ENCODE data around the gene ASB13.

DNA sequence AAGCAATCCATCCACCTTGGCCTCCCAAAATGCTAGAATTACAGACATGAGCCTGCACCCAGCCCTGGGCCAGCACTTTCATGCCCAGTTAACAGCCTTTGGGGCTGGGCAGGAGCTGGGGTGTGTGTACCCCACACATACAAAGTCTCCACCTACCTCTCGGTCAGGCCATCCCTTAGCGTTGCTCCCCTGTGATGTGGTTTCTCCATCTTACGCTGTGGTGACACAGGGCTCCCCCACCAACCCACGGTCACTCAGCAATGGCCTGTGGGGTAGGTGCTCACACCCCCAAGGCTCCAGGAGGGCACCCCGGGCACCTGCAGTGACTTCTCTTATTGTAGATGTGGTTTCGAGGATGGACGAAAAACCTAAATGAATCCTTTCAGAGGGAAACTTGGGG, 58.8 kb downstream of the ASB13 start:
- TF ChIP-seq, protein P1, sequence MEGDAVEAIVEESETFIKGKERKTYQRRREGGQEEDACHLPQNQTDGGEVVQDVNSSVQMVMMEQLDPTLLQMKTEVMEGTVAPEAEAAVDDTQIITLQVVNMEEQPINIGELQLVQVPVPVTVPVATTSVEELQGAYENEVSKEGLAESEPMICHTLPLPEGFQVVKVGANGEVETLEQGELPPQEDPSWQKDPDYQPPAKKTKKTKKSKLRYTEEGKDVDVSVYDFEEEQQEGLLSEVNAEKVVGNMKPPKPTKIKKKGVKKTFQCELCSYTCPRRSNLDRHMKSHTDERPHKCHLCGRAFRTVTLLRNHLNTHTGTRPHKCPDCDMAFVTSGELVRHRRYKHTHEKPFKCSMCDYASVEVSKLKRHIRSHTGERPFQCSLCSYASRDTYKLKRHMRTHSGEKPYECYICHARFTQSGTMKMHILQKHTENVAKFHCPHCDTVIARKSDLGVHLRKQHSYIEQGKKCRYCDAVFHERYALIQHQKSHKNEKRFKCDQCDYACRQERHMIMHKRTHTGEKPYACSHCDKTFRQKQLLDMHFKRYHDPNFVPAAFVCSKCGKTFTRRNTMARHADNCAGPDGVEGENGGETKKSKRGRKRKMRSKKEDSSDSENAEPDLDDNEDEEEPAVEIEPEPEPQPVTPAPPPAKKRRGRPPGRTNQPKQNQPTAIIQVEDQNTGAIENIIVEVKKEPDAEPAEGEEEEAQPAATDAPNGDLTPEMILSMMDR (tag by site-specific recombination; IDR thresholded peaks at IDR 0.05): no peak
- TF ChIP-seq GLI4 (tag by site-specific recombination; IDR thresholded peaks at IDR 0.05) (no peak), YY1 (tag by site-specific recombination; IDR thresholded peaks at IDR 0.05) (no peak), ZNF138 (tag by site-specific recombination; IDR thresholded peaks at IDR 0.05; ENCODE audit: borderline replicate concordance) (no peak), BCL11A (tag by site-specific recombination; IDR thresholded peaks at IDR 0.05; ENCODE audit: low read depth) (no peak), ZNF239 (tag by site-specific recombination; IDR thresholded peaks at IDR 0.05) (no peak), ZNF677 (tag by site-specific recombination; IDR thresholded peaks at IDR 0.05) (no peak), ZEB2 (tag by site-specific recombination; IDR thresholded peaks at IDR 0.05) (no peak), ZNF610 (tag by site-specific recombination; IDR thresholded peaks at IDR 0.05; ENCODE audit: borderline replicate concordance) (no peak)
- TF ChIP-seq, protein P2, sequence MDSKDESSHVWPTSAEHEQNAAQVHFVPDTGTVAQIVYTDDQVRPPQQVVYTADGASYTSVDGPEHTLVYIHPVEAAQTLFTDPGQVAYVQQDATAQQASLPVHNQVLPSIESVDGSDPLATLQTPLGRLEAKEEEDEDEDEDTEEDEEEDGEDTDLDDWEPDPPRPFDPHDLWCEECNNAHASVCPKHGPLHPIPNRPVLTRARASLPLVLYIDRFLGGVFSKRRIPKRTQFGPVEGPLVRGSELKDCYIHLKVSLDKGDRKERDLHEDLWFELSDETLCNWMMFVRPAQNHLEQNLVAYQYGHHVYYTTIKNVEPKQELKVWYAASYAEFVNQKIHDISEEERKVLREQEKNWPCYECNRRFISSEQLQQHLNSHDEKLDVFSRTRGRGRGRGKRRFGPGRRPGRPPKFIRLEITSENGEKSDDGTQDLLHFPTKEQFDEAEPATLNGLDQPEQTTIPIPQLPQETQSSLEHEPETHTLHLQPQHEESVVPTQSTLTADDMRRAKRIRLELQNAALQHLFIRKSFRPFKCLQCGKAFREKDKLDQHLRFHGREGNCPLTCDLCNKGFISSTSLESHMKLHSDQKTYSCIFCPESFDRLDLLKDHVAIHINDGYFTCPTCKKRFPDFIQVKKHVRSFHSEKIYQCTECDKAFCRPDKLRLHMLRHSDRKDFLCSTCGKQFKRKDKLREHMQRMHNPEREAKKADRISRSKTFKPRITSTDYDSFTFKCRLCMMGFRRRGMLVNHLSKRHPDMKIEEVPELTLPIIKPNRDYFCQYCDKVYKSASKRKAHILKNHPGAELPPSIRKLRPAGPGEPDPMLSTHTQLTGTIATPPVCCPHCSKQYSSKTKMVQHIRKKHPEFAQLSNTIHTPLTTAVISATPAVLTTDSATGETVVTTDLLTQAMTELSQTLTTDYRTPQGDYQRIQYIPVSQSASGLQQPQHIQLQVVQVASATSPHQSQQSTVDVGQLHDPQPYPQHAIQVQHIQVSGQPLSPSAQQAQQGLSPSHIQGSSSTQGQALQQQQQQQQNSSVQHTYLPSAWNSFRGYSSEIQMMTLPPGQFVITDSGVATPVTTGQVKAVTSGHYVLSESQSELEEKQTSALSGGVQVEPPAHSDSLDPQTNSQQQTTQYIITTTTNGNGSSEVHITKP (tag by site-specific recombination; IDR thresholded peaks at IDR 0.05): no peak
- TF ChIP-seq, protein P3, sequence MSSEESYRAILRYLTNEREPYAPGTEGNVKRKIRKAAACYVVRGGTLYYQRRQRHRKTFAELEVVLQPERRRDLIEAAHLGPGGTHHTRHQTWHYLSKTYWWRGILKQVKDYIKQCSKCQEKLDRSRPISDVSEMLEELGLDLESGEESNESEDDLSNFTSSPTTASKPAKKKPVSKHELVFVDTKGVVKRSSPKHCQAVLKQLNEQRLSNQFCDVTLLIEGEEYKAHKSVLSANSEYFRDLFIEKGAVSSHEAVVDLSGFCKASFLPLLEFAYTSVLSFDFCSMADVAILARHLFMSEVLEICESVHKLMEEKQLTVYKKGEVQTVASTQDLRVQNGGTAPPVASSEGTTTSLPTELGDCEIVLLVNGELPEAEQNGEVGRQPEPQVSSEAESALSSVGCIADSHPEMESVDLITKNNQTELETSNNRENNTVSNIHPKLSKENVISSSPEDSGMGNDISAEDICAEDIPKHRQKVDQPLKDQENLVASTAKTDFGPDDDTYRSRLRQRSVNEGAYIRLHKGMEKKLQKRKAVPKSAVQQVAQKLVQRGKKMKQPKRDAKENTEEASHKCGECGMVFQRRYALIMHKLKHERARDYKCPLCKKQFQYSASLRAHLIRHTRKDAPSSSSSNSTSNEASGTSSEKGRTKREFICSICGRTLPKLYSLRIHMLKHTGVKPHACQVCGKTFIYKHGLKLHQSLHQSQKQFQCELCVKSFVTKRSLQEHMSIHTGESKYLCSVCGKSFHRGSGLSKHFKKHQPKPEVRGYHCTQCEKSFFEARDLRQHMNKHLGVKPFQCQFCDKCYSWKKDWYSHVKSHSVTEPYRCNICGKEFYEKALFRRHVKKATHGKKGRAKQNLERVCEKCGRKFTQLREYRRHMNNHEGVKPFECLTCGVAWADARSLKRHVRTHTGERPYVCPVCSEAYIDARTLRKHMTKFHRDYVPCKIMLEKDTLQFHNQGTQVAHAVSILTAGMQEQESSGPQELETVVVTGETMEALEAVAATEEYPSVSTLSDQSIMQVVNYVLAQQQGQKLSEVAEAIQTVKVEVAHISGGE (tag by site-specific recombination; conservative IDR thresholded peaks at IDR 0.05; ENCODE audit: low read depth): no peak
- TF ChIP-seq, protein P4, sequence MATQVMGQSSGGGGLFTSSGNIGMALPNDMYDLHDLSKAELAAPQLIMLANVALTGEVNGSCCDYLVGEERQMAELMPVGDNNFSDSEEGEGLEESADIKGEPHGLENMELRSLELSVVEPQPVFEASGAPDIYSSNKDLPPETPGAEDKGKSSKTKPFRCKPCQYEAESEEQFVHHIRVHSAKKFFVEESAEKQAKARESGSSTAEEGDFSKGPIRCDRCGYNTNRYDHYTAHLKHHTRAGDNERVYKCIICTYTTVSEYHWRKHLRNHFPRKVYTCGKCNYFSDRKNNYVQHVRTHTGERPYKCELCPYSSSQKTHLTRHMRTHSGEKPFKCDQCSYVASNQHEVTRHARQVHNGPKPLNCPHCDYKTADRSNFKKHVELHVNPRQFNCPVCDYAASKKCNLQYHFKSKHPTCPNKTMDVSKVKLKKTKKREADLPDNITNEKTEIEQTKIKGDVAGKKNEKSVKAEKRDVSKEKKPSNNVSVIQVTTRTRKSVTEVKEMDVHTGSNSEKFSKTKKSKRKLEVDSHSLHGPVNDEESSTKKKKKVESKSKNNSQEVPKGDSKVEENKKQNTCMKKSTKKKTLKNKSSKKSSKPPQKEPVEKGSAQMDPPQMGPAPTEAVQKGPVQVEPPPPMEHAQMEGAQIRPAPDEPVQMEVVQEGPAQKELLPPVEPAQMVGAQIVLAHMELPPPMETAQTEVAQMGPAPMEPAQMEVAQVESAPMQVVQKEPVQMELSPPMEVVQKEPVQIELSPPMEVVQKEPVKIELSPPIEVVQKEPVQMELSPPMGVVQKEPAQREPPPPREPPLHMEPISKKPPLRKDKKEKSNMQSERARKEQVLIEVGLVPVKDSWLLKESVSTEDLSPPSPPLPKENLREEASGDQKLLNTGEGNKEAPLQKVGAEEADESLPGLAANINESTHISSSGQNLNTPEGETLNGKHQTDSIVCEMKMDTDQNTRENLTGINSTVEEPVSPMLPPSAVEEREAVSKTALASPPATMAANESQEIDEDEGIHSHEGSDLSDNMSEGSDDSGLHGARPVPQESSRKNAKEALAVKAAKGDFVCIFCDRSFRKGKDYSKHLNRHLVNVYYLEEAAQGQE (tag by site-specific recombination; IDR thresholded peaks at IDR 0.05): no peak
- TF ChIP-seq, protein P5, sequence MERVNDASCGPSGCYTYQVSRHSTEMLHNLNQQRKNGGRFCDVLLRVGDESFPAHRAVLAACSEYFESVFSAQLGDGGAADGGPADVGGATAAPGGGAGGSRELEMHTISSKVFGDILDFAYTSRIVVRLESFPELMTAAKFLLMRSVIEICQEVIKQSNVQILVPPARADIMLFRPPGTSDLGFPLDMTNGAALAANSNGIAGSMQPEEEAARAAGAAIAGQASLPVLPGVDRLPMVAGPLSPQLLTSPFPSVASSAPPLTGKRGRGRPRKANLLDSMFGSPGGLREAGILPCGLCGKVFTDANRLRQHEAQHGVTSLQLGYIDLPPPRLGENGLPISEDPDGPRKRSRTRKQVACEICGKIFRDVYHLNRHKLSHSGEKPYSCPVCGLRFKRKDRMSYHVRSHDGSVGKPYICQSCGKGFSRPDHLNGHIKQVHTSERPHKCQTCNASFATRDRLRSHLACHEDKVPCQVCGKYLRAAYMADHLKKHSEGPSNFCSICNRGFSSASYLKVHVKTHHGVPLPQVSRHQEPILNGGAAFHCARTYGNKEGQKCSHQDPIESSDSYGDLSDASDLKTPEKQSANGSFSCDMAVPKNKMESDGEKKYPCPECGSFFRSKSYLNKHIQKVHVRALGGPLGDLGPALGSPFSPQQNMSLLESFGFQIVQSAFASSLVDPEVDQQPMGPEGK (tag by site-specific recombination; IDR thresholded peaks at IDR 0.05): no peak
- TF ChIP-seq, protein P6, sequence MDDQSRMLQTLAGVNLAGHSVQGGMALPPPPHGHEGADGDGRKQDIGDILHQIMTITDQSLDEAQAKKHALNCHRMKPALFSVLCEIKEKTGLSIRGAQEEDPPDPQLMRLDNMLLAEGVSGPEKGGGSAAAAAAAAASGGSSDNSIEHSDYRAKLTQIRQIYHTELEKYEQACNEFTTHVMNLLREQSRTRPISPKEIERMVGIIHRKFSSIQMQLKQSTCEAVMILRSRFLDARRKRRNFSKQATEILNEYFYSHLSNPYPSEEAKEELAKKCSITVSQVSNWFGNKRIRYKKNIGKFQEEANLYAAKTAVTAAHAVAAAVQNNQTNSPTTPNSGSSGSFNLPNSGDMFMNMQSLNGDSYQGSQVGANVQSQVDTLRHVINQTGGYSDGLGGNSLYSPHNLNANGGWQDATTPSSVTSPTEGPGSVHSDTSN (CRISPR knock-in tag; IDR thresholded peaks at IDR 0.05): no peak

Data from HEK293 (cell line).